NCI-H187 treated with DMSO at 0.1 percent for 48 hours (cell line): Measurements from ENCODE around the gene SYCP2L.
A peak's percentile ranks its signal among the peaks of the same experiment; 100 is the strongest.
"Not testable (repeated sequence)": the region's sequence is repeated elsewhere in the genome, so short reads cannot be mapped to it uniquely, and the experiment has no call there.

Experiments
- DNase-seq: peaks from one replicate; lab custom pipeline; 2025; lab: John Stamatoyannopoulos, UW

Gene SYCP2L

GRCh38 chr6:10886691-10887502 lies at the start of gene SYCP2L:
Gene SYCP2L (plus strand): TSS chr6:10887052. CDS start chr6:10887127, 75 bp downstream.
- no peak for DNase-seq

GRCh38 chr6:10837622-10837994 lies 49.2 kb upstream of the SYCP2L start:
- DNase-seq = no peak

- peak; percentile 43 for DNase-seq
These were observed 48.7 kb upstream of the SYCP2L start, which contains the start of gene MAK for GRCh38 chr6:10837995-10838793. Gene MAK (minus strand): TSS chr6:10838539. CDS start chr6:10830648, 7,891 bp downstream.

- no peak for DNase-seq
These were observed 48.0 kb upstream of the SYCP2L start for GRCh38 chr6:10838794-10839333.

- DNase-seq = no peak
These were observed 43.3 kb upstream of the SYCP2L start for GRCh38 chr6:10843554-10843953.

GRCh38 chr6:10847684-10848083 lies 39.2 kb upstream of the SYCP2L start:
- no peak for DNase-seq

GRCh38 chr6:10849901-10850300 lies 37.0 kb upstream of the SYCP2L start:
- DNase-seq = no peak

- no peak for DNase-seq
These were observed 36.1 kb upstream of the SYCP2L start for GRCh38 chr6:10850728-10851127.

- DNase-seq = no peak
These were observed 34.4 kb upstream of the SYCP2L start for GRCh38 chr6:10852361-10852960.

- DNase-seq = not testable (repeated sequence)
These were observed 33.0 kb upstream of the SYCP2L start for GRCh38 chr6:10853849-10854300.

- no peak for DNase-seq
These were observed 31.8 kb upstream of the SYCP2L start for GRCh38 chr6:10854922-10855632.

- no peak for DNase-seq
These were observed 29.6 kb upstream of the SYCP2L start for GRCh38 chr6:10857259-10857658.

GRCh38 chr6:10861086-10861485 lies 25.8 kb upstream of the SYCP2L start:
- no peak for DNase-seq

- peak; percentile 57 for DNase-seq
These were observed 24.5 kb upstream of the SYCP2L start for GRCh38 chr6:10862361-10862760.

- not testable (repeated sequence) for DNase-seq
These were observed 23.8 kb upstream of the SYCP2L start for GRCh38 chr6:10863031-10863430.

- not testable (repeated sequence) for DNase-seq
These were observed 20.1 kb upstream of the SYCP2L start for GRCh38 chr6:10866709-10867108.

- no peak for DNase-seq
These were observed 18.9 kb upstream of the SYCP2L start for GRCh38 chr6:10867952-10868351.

- no peak for DNase-seq
These were observed 13.5 kb upstream of the SYCP2L start for GRCh38 chr6:10873374-10873773.

GRCh38 chr6:10874207-10874606 lies 12.6 kb upstream of the SYCP2L start:
- DNase-seq = no peak

- DNase-seq = no peak
These were observed 11.8 kb upstream of the SYCP2L start for GRCh38 chr6:10875026-10875425.

- DNase-seq = no peak
These were observed 9.8 kb upstream of the SYCP2L start for GRCh38 chr6:10877012-10877411.

GRCh38 chr6:10877871-10878270 lies 9.0 kb upstream of the SYCP2L start:
- DNase-seq = no peak
